ENCODE results near the gene AGBL4. TPM values are rescaled to one million over a fixed set of nuclear protein-coding genes. Genes with fewer than 3 reads are reported as not detected.

Gene AGBL4
- total RNA-seq, 1 donor from 2014 or later, result not detected

- peak; percentile 29 for DNase-seq (ENCODE audit: low read depth, low spot score)
Observed at GRCh38 chr1:48498096-48498791, 1525.5 kb downstream of the AGBL4 start.

DNA sequence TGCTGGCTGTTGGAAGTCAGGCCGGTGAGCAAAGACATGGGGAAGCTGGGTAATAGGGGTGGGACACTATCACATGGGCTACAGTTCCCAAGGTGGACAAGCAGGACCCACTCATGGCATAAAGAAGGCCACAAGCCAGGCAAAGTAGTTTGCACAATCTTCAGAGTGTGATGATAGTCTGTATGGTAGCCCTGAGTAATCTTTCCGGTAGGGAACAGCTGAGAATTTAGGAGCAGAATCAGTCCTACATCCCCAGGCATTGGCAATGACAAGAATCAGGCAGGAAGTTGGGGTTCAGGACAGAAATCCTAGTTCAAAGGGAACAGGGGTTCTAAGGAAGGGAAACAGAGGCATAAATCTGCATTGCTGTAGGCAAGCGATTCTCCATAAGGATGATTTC, 1527.8 kb downstream of the AGBL4 start:
- no peak for DNase-seq (ENCODE audit: low read depth, low spot score)

- DNase-seq (ENCODE audit: low read depth, low spot score), result no peak
Observed at GRCh38 chr1:48495166-48495565, 1528.6 kb downstream of the AGBL4 start.

- peak; percentile 50 for DNase-seq (ENCODE audit: low read depth, low spot score)
Observed at GRCh38 chr1:48493970-48494769, 1529.6 kb downstream of the AGBL4 start.

GRCh38 chr1:48493041-48493440, 1530.7 kb downstream of the AGBL4 start:
- DNase-seq (ENCODE audit: low read depth, low spot score), result no peak

GRCh38 chr1:48492392-48492791, 1531.4 kb downstream of the AGBL4 start:
- no peak for DNase-seq (ENCODE audit: low read depth, low spot score)

DNA sequence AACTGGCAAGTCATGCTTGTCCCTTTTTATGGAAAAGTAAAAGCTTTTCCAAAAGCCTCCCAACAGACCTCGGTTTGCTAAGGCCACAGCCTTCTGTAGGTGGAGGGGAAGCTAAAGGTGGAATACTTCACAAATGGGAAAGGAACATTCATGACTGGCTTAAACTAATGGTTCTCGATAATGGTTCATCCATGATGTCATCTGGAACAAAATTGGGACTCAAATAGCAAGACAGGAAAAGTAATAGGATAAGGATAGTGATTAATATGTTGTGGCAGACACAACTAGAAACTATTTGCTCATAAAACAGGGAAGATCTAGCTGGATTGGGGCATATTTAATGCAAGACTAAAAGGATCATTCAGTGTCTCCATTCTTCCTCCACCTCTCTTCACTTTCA, 1535.0 kb downstream of the AGBL4 start:
- DNase-seq (ENCODE audit: low read depth, low spot score), result no peak

Other genes starting within 250 kb of the AGBL4 start
- not detected in 2 replicates for gene ELAVL4, start 85.0 kb upstream of the AGBL4 start, total RNA-seq